Hematopoietic multipotent progenitor cell treated with erythropoietin and hydrocortisone succinate and interleukin-3 and kit ligand, for 17 days (in vitro differentiated cells): ENCODE data around the gene TMEM30A.

Experiments used
- DNase-seq: peaks from one replicate; pipeline ENCODE4 v3.0.0-alpha.2; 2015; ENCODE audit warnings: low spot score

Gene TMEM30A

DNA sequence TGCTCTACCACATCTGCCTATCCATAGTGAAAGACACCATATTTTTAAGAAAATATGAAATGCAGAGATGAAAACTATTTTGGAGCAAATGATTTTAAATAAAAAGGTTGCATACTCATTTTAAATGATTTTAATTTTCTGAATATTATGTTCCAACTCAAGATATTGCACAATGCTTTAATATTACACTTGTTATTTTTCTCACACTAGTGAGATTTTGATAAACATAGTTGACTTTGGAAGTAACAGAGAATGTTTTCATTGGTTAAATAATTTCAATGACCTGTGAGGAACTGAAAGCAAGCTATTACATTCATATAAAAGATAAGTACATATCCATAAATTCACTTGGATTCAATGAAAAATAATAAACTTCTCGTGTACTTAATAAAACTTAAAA, 7.2 kb upstream of the TMEM30A start:
- DNase-seq: no peak

- DNase-seq: no peak
Measured at GRCh38 chr6:75291331-75291730, 6.7 kb upstream of the TMEM30A start.

GRCh38 chr6:75290136-75290945, 5.7 kb upstream of the TMEM30A start:
- no peak for DNase-seq

- no peak for DNase-seq
Measured at GRCh38 chr6:75288023-75288422, 3.4 kb upstream of the TMEM30A start.

DNA sequence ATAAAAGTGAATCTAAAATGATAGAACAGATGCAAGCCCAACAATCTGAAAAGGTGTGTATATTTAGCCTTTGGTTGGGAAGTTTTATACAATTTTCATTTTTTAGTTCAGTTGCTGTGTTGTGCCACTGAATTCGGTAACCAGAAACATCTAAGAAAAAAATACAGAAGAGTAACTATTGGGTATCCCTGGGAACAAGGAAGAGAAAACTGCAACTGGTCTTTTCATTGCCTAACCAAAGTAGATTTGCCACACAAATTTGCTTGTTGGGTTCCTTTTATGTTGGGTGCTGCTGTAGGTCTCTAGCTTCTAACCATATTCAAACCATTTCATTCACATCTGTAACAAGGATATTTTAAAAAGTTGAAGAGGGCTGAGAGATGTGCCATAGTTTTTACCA, 2.8 kb upstream of the TMEM30A start:
- no peak for DNase-seq

DNA sequence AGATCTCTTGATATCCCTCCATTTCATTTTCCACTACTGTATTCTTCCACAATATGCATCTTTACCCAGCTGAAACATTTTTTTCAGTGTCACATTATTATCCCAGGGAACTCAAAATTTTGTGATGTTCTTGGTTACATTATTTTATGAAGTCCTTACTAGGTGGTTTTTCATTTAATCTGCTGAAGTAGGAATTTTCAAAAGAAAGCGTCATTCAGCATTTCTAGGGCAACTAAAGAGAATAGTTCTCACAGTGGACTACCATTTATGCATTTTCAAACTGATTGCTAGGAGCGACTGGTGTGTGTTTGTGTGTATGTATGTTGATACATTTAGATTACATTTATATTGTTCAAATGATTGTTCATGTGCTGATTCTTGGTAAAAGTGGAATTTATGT, 2.4 kb upstream of the TMEM30A start:
- DNase-seq: no peak

- no peak for DNase-seq
Measured at GRCh38 chr6:75285283-75285639, 669 bp upstream of the TMEM30A start.

DNA sequence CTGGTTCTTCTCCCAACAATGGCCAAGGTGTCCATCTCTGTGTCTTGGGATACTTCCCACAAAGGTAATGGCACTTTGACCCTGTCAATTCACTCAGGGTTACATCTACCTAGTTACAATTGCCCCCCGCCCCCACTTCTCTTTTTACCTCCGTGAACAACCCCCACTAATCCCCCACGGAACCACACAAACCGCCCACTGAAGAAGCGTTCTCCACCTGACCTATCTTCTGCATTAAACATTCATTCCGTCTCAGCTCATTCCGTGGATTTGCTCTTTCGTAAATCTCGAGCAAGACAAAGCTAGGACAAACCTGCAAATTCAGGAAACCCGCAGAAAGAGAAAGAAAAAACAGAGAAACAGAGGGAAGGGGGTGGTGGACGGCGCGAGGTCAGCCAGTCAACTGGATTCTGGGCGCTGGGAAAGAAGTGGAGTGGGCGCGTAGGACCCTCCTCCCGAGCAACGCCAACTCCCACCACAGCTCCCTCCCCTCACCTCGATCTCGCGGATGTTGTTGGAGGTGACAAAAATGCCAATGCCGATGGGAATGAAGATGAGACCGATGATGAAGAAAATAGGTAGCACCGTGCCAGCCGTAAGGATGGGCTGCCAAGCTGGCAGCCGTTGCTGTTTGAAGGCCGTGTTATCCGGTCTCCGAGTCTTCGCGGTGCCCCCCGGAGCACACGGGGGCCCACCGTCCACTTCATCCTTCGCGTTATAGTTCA, 523 bp downstream of the TMEM30A start:
- DNase-seq: no peak

- DNase-seq: no peak
Measured at GRCh38 chr6:75282706-75283105, 1.9 kb downstream of the TMEM30A start.

GRCh38 chr6:75281653-75282052, 2.9 kb downstream of the TMEM30A start:
- no peak for DNase-seq

- DNase-seq: no peak
Measured at GRCh38 chr6:75280131-75280855, 4.3 kb downstream of the TMEM30A start.

DNA sequence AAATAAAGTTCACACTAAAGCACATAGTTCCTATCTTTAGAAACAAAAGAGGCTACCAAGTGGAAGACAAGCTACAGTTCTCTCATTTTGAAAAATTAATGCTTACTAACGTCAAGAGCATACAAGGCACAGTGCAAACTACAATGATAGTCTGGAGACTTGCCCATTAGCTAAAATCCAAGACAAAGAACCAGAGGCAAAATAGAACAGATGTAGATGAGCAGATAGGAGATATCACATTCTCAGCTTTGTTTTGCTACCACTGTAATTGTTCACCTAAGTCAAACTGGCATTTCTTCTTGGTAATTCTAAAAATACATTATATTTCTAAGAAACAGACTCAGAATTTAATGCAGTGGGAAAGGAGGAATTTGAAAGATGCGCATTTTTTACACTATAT, 5.2 kb downstream of the TMEM30A start:
- DNase-seq: no peak

DNA sequence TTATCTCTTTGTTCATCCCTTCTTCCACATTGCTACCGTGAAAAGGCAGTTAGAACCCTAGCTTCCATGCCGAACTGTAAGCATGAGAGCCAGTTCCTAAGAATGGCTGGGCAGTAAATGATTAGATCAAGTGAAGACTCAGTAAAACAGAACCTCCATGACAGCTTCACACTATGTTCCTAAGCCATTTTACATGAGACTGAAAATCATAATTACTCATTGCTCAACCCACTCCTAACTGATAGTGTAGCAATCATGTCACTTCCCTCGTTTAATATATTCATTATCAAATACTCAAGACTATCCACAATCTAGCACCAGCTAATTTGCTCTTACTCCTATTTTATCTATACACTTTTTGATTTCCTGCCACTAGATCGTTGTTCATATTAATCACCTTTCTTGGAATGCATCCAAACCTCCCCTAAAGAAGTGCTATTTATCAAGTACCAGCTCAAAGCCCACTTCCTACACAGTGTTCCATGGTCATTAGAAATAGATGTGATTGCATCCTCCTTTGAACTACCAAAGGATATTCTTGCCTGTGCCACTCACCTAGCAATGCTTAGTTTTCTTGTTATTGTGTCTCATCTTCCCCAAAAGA, 6.0 kb downstream of the TMEM30A start:
- DNase-seq: no peak

GRCh38 chr6:75275067-75275466, 9.5 kb downstream of the TMEM30A start:
- no peak for DNase-seq

DNA sequence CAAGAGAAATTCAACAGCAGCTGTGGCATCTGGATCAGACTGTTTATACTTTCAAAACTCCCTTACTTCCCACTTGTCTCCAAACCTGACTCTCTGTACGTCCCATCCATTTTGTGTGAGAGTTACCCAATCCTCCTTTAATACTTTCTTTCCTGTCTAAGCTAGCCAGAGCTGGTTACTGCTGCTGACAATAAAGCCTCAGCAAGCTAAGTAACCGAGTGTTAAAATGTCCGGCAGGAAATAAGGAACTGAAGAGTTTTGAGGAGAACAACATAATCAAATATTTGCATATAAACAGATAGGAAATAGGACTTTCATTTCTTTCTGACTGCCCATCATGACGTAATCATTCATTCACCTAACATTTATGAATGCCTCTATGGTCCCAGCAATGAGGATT, 11.6 kb downstream of the TMEM30A start:
- no peak for DNase-seq

DNA sequence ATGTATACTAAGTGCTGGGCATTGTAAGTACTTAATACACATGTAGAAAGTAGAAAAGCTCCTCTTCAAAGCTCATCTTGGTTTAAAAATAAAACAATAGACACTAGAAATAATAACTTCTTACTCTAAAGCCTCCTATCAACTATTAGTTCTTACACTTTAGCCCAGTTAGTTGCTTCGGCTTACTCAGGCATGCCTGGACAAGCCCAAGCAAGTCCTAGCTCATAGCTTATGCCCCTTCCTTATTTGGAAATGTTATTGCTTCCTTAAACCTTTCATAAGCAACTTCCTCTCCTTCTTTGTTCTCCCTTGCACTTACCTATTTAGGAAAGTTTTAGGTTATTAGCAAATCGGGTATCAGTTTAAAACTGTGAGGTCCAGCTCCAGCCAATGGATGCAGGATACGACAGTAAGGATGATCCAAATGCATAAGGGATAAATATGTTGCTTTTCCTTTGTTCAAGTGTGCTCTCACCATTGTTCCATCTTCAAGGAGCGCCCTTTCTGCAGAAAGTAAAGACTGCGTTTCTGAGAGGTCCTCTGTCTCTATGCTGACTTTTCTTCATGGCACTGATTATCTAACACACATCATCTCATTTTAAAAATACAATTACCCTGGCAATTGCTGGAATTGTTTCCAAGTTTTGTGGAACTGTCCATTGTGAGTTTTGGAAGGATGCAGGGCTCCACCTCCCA, 12.3 kb downstream of the TMEM30A start:
- DNase-seq: no peak

DNA sequence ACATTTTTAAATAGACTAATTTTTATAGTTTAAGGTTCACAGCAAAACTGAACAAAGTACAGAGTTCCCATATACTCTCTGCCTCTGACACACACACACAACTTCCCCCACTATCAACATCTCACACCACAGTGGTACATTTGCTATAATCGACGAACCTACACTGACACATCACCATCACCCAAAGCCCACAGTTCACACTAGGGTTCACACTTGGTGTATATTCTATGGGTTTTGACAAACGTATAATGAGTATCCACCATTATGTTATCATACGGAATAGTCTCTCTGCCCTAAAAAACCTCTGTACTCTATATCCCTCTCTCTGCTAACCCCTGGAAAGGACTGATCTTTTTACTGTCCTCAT, 15.6 kb downstream of the TMEM30A start:
- DNase-seq: no peak

GRCh38 chr6:75268121-75268987, 16.2 kb downstream of the TMEM30A start:
- DNase-seq: no peak

- DNase-seq: no peak
Measured at GRCh38 chr6:75267461-75267860, 17.1 kb downstream of the TMEM30A start.

DNA sequence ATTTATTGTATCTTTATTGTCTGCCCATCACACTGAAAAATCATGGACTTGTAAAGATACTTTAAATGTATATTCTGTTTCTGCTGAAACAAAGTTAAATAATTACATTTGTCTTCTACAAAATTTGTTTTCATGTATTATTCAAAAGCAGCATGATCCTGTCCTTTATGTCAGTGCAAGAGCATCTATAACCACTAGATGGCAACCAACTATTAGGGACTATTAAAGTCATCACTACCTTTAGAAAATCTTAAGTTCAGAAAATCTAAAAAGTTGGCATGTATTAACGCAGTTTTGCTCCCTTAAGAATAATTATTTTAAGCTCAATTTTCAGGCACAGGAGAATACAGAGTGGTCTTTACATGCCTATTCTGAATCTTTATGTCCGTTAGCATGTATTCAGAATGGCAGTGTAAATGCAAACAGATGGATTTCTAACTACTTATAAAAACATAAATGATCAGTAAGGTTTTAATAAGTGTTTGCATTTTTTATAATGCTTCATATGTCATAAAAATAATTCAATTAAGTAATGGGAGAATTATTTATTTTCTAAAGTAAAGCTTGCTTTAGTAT, 17.8 kb downstream of the TMEM30A start:
- DNase-seq: peak; percentile 59

- no peak for DNase-seq
Measured at GRCh38 chr6:75263401-75263750, 21.2 kb downstream of the TMEM30A start.
